ENCODE results near the gene MTHFD1L. TPM values are rescaled to one million over a fixed set of nuclear protein-coding genes. Genes with fewer than 3 reads are reported as not detected.
"Not testable (repeated sequence)": the region's sequence is repeated elsewhere in the genome, so short reads cannot be mapped to it uniquely, and the experiment has no call there.

MTHFD1L gene
- 1 to 10 TPM; 3.8 to 4.5 (median 4.3) TPM for total RNA-seq
- 4.4 TPM for total RNA-seq (2013)

DNA sequence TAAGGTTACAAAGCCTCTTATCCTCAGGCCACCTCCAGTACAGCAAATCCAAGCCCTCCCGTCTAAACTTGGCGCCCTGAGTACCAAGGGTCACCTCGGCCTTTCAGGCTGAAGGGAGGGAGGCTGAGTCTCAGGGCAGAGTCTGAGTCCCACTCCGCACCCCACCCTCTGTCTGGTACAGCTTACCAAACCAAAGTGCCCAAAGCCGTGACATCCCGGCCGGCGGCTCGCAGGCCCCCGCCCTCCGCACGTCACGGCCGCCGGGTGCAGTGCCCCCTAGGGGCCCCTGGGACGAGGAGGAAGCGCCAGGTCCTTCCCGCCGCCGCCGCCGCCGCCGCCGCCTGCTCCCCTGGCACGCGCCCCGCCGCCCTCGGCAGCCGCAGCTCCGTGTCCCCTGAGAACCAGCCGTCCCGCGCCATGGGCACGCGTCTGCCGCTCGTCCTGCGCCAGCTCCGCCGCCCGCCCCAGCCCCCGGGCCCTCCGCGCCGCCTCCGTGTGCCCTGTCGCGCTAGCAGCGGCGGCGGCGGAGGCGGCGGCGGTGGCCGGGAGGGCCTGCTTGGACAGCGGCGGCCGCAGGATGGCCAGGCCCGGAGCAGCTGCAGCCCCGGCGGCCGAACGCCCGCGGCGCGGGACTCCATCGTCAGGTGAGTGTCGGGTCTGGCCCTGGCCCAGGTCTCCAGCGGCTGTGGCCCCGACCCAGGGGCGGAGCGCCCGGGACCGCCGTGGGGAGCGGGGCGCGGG lies at the start of gene MTHFD1L:
Gene MTHFD1L (plus strand): TSS at position 297 of the 741 bp plus-strand sequence. CDS start 121 bp downstream, at position 418.
- peak within 1 kb of the TSS in 1 of 2 donors; percentile 38 for H3K27ac Mint-ChIP-seq
- no peaks in the 10 kb centered on the region for H3K36me3 Mint-ChIP-seq
- H3K36me3 ChIP-seq (ENCODE audit: control insufficient read depth, insufficient read depth, low read length): no peaks in the 10 kb centered on the region
- peaks cover 10% of the 10 kb centered on the region for H3K4me1 ChIP-seq (ENCODE audit: control insufficient read depth, insufficient read depth, low read length)
- peaks cover 3% of the 10 kb centered on the region for H3K27me3 ChIP-seq (ENCODE audit: control insufficient read depth, insufficient read depth, low read length)
- WGBS (ENCODE audit: insufficient coverage): under 1% methylated on average over 82 of the region's 82 CpGs
- H3K9me3 ChIP-seq (ENCODE audit: control insufficient read depth, insufficient read depth, low read length): no peaks in the 10 kb centered on the region
- ATAC-seq: peak; percentile 76 to 81 (median 79)
- peak; percentile 44 to 80 for DNase-seq
- intact Hi-C loops (cut with micrococcal nuclease): no loop called here
- peak within 1 kb of the TSS; percentile 75 for H3K4me3 Mint-ChIP-seq
- peak within 1 kb of the TSS; percentile 34 for H3K4me3 ChIP-seq (ENCODE audit: low read length)
- H3K9me3 Mint-ChIP-seq: no peaks in the 10 kb centered on the region
- peaks cover 18 to 20% of the 10 kb centered on the region in 2 donors for H3K27me3 Mint-ChIP-seq (ENCODE audit: low read depth in 2 of 2)
- TF ChIP-seq, protein P1, sequence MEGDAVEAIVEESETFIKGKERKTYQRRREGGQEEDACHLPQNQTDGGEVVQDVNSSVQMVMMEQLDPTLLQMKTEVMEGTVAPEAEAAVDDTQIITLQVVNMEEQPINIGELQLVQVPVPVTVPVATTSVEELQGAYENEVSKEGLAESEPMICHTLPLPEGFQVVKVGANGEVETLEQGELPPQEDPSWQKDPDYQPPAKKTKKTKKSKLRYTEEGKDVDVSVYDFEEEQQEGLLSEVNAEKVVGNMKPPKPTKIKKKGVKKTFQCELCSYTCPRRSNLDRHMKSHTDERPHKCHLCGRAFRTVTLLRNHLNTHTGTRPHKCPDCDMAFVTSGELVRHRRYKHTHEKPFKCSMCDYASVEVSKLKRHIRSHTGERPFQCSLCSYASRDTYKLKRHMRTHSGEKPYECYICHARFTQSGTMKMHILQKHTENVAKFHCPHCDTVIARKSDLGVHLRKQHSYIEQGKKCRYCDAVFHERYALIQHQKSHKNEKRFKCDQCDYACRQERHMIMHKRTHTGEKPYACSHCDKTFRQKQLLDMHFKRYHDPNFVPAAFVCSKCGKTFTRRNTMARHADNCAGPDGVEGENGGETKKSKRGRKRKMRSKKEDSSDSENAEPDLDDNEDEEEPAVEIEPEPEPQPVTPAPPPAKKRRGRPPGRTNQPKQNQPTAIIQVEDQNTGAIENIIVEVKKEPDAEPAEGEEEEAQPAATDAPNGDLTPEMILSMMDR (IDR thresholded peaks at IDR 0.05): peak; percentile 28
- peaks cover 7 to 14% of the 10 kb centered on the region in 2 donors for H3K4me1 Mint-ChIP-seq
- H3K27ac ChIP-seq (ENCODE audit: low read length): no peak within 1 kb of the TSS

DNA sequence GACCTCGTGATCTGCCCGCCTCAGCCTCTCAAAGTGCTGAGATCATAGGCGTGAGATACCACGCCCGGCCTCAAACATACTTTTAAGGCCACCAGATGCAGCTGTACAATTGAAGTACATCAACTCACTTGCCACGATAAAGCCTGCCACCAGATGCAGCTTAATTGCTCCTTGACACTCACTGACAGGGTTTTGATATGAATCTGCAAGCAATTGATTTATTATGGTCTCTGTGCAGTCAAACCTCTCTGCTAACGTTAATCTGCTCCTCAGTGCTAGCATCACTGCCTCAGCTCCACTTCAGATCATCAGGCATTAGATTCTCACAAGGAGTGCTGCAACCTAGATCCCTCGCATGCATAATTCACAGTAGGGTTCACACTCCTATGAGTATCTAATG lies 48.9 kb upstream of the MTHFD1L start:
- not testable (repeated sequence) for H3K27ac Mint-ChIP-seq; H3K36me3 ChIP-seq (ENCODE audit: control insufficient read depth, insufficient read depth, low read length); H3K4me1 ChIP-seq (ENCODE audit: control insufficient read depth, insufficient read depth, low read length); H3K4me3 Mint-ChIP-seq; H3K36me3 Mint-ChIP-seq; H3K27me3 ChIP-seq (ENCODE audit: control insufficient read depth, insufficient read depth, low read length); ATAC-seq; H3K9me3 ChIP-seq (ENCODE audit: control insufficient read depth, insufficient read depth, low read length); H3K4me3 ChIP-seq (ENCODE audit: low read length); H3K4me1 Mint-ChIP-seq; H3K9me3 Mint-ChIP-seq; DNase-seq; H3K27ac ChIP-seq (ENCODE audit: low read length)
- H3K27me3 Mint-ChIP-seq (ENCODE audit: low read depth in 2 of 2): peaks cover 11 to 15% of the 10 kb centered on the region in 2 donors
- WGBS (ENCODE audit: insufficient coverage): 90% methylated on average over 8 of the region's 8 CpGs
- intact Hi-C loops (cut with micrococcal nuclease): loop anchor here (10.0 kb wide), 1 partner anchor 882 kb away; no protein-coding TSS in a partner anchor

DNA sequence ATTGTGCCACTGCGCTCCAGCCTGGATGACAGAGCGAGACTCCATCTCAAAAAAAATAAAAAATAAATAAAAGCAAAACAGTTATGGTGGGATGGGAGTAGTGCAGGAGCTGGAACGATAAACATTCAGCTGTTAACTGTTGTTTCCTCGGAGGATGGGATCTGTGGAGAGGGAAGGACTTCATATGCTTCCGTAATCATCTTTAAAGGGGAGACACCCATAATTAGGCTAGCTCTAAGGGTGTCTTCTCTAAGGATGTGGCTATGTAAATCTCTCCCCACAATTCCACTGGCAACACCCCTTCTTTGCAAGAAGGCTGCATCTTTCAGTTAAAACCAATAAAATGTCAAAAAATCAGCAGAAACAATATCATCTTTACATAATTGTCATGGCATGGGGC lies 42.6 kb upstream of the MTHFD1L start:
- H3K9me3 Mint-ChIP-seq: no peaks in the 10 kb centered on the region
- no peaks in the 10 kb centered on the region for H3K36me3 Mint-ChIP-seq
- H3K36me3 ChIP-seq (ENCODE audit: control insufficient read depth, insufficient read depth, low read length): no peaks in the 10 kb centered on the region
- no peaks in the 10 kb centered on the region for H3K4me1 ChIP-seq (ENCODE audit: control insufficient read depth, insufficient read depth, low read length)
- WGBS (ENCODE audit: insufficient coverage): 100% methylated on average over 2 of the region's 5 CpGs
- no peak overlapping the region for H3K27ac ChIP-seq (ENCODE audit: low read length)
- no peaks in the 10 kb centered on the region for H3K27me3 ChIP-seq (ENCODE audit: control insufficient read depth, insufficient read depth, low read length)
- no peak overlapping the region for H3K4me3 Mint-ChIP-seq
- no peaks in the 10 kb centered on the region for H3K27me3 Mint-ChIP-seq (ENCODE audit: low read depth in 2 of 2)
- no peak for ATAC-seq
- H3K27ac Mint-ChIP-seq: no peak overlapping the region
- no peak for DNase-seq
- H3K4me3 ChIP-seq (ENCODE audit: low read length): no peak overlapping the region
- intact Hi-C loops (cut with micrococcal nuclease): no loop called here
- H3K4me1 Mint-ChIP-seq: no peaks in the 10 kb centered on the region
- no peaks in the 10 kb centered on the region for H3K9me3 ChIP-seq (ENCODE audit: control insufficient read depth, insufficient read depth, low read length)
- TF ChIP-seq, protein P1 (IDR thresholded peaks at IDR 0.05): no peak

DNA sequence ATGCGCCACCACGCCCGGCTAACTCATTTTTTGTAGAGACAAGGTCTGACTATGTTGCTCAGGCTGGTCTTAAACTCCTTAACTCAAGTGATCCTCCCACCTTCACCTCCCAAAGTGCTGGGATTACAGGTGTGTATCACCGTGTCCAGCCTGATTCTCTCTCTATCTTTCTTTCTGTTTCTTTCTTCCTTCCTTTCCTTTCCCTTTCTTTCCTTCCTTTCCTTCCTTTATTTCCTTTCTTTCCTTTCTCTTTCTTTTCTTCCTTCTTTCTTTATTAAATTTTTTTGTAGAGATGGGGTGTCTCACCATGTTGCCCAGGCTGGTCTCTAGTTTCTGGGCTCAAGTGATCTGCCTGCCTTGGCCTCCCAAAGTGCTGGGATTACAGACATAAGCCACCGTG lies 38.7 kb upstream of the MTHFD1L start:
- H3K27me3 Mint-ChIP-seq (ENCODE audit: low read depth in 2 of 2): no peaks in the 10 kb centered on the region
- H3K36me3 Mint-ChIP-seq: no peaks in the 10 kb centered on the region
- DNase-seq: no peak
- no peaks in the 10 kb centered on the region for H3K4me1 Mint-ChIP-seq
- TF ChIP-seq, protein P1 (IDR thresholded peaks at IDR 0.05): no peak
- H3K27me3 ChIP-seq (ENCODE audit: control insufficient read depth, insufficient read depth, low read length): no peaks in the 10 kb centered on the region
- H3K27ac ChIP-seq (ENCODE audit: low read length): no peak overlapping the region
- H3K36me3 ChIP-seq (ENCODE audit: control insufficient read depth, insufficient read depth, low read length): no peaks in the 10 kb centered on the region
- H3K9me3 Mint-ChIP-seq: no peaks in the 10 kb centered on the region
- intact Hi-C loops (cut with micrococcal nuclease): no loop called here
- no peak for ATAC-seq
- H3K4me1 ChIP-seq (ENCODE audit: control insufficient read depth, insufficient read depth, low read length): no peaks in the 10 kb centered on the region
- H3K27ac Mint-ChIP-seq: no peak overlapping the region
- H3K9me3 ChIP-seq (ENCODE audit: control insufficient read depth, insufficient read depth, low read length): no peaks in the 10 kb centered on the region
- 97% methylated on average over 5 of the region's 5 CpGs for WGBS (ENCODE audit: insufficient coverage)
- H3K4me3 Mint-ChIP-seq: no peak overlapping the region
- no peak overlapping the region for H3K4me3 ChIP-seq (ENCODE audit: low read length)

DNA sequence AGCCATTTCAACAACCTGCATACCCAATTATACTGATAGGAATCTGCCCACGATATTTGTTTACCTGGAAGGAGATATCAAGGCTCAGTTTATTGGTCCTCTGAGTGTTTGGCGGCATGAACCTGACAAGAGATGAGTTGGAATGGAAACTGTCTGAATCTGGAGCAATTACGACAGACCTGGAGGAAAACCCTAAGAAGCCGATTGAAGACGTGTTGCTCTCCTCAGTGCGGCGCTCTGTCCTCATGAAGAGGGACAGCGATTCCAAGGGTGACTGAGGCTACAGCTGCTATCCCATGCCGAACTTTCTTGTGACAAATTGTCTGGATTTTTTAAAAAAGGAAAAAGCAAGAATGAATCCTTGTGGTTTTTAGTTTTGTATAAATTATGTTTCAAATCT lies 37.4 kb upstream of the MTHFD1L start:
- H3K4me1 Mint-ChIP-seq; H3K4me3 ChIP-seq (ENCODE audit: low read length); H3K36me3 ChIP-seq (ENCODE audit: control insufficient read depth, insufficient read depth, low read length); H3K9me3 Mint-ChIP-seq; H3K4me1 ChIP-seq (ENCODE audit: control insufficient read depth, insufficient read depth, low read length); H3K27ac ChIP-seq (ENCODE audit: low read length); H3K27me3 ChIP-seq (ENCODE audit: control insufficient read depth, insufficient read depth, low read length); H3K36me3 Mint-ChIP-seq; H3K4me3 Mint-ChIP-seq; H3K27me3 Mint-ChIP-seq (ENCODE audit: low read depth in 2 of 2); ATAC-seq; H3K9me3 ChIP-seq (ENCODE audit: control insufficient read depth, insufficient read depth, low read length); H3K27ac Mint-ChIP-seq; intact Hi-C loops (cut with micrococcal nuclease); DNase-seq: not testable (repeated sequence)
- 93% methylated on average over 9 of the region's 9 CpGs for WGBS (ENCODE audit: insufficient coverage)
